ENCODE results near the gene ZIC4.

Gene ZIC4

GRCh38 chr3:147365196-147366115, 40.9 kb downstream of the ZIC4 start:
- Mint-ChIP-seq H3K4me1 (peaks cover 18% of the 10 kb centered on the region), H3K27ac (no peak overlapping the region), H3K27me3 (ENCODE audit: low read depth) (peaks cover 96% of the 10 kb centered on the region), H3K36me3 (ENCODE audit: low read depth) (no peaks in the 10 kb centered on the region), H3K4me3 (no peak overlapping the region), H3K9me3 (peaks cover 2% of the 10 kb centered on the region)
- no peak for TF ChIP-seq CTCF (IDR thresholded peaks at IDR 0.05; ENCODE audit: unreplicated experiment in 3 of 3)

GRCh38 chr3:147364771-147365170, 41.6 kb downstream of the ZIC4 start:
- Mint-ChIP-seq H3K27me3 (ENCODE audit: low read depth) (peaks cover 96% of the 10 kb centered on the region), H3K9me3 (peaks cover under 1% of the 10 kb centered on the region), H3K4me1 (peaks cover 12% of the 10 kb centered on the region), H3K36me3 (ENCODE audit: low read depth) (no peaks in the 10 kb centered on the region), H3K27ac (no peak overlapping the region), H3K4me3 (no peak overlapping the region)
- TF ChIP-seq CTCF (IDR thresholded peaks at IDR 0.05; ENCODE audit: unreplicated experiment in 3 of 3): no peak

GRCh38 chr3:147361454-147362420, 44.6 kb downstream of the ZIC4 start:
- peak; percentile 38 to 58 (median 38) for TF ChIP-seq CTCF (IDR thresholded peaks at IDR 0.05; ENCODE audit: unreplicated experiment in 3 of 3)
- peaks cover 5% of the 10 kb centered on the region for H3K9me3 Mint-ChIP-seq
- peak overlapping the region in 2 of 3 experiments; percentile 19 to 29 for H3K4me3 Mint-ChIP-seq
- H3K27me3 Mint-ChIP-seq (ENCODE audit: low read depth): peaks cover 98% of the 10 kb centered on the region
- peak overlapping the region in 2 of 3 experiments; percentile 40 to 49 for H3K27ac Mint-ChIP-seq
- no peaks in the 10 kb centered on the region for H3K36me3 Mint-ChIP-seq (ENCODE audit: low read depth)
- peaks cover 6% of the 10 kb centered on the region for H3K4me1 Mint-ChIP-seq

GRCh38 chr3:147360646-147361453, 45.5 kb downstream of the ZIC4 start:
- H3K9me3 Mint-ChIP-seq: peaks cover 5% of the 10 kb centered on the region
- peak overlapping the region; percentile 19 to 29 (median 26) for H3K4me3 Mint-ChIP-seq
- peak overlapping the region in 2 of 3 experiments; percentile 15 to 49 for H3K27ac Mint-ChIP-seq
- H3K27me3 Mint-ChIP-seq (ENCODE audit: low read depth): peaks cover 100% of the 10 kb centered on the region
- no peak for TF ChIP-seq CTCF (IDR thresholded peaks at IDR 0.05; ENCODE audit: unreplicated experiment in 3 of 3)
- H3K4me1 Mint-ChIP-seq: peaks cover 12% of the 10 kb centered on the region
- H3K36me3 Mint-ChIP-seq (ENCODE audit: low read depth): no peaks in the 10 kb centered on the region

GRCh38 chr3:147360051-147360439, 46.3 kb downstream of the ZIC4 start:
- H3K36me3 Mint-ChIP-seq (ENCODE audit: low read depth): no peaks in the 10 kb centered on the region
- H3K4me1 Mint-ChIP-seq: peaks cover 16% of the 10 kb centered on the region
- peaks cover 100% of the 10 kb centered on the region for H3K27me3 Mint-ChIP-seq (ENCODE audit: low read depth)
- TF ChIP-seq CTCF (IDR thresholded peaks at IDR 0.05; ENCODE audit: unreplicated experiment in 3 of 3): no peak
- peak overlapping the region in 2 of 3 experiments; percentile 10 to 30 for H3K27ac Mint-ChIP-seq
- H3K4me3 Mint-ChIP-seq: peak overlapping the region in 1 of 3 experiments; percentile 28
- peaks cover 5% of the 10 kb centered on the region for H3K9me3 Mint-ChIP-seq
